SIG-M5 (cell line): ENCODE data around the gene GNAT2.

Experiments
- DNase-seq: peaks from one replicate; lab custom pipeline; 2025; lab: John Stamatoyannopoulos, UW

GNAT2 gene

GRCh38 chr1:109627692-109628399 lies 8.4 kb upstream of the GNAT2 start:
- no peak for DNase-seq

DNA sequence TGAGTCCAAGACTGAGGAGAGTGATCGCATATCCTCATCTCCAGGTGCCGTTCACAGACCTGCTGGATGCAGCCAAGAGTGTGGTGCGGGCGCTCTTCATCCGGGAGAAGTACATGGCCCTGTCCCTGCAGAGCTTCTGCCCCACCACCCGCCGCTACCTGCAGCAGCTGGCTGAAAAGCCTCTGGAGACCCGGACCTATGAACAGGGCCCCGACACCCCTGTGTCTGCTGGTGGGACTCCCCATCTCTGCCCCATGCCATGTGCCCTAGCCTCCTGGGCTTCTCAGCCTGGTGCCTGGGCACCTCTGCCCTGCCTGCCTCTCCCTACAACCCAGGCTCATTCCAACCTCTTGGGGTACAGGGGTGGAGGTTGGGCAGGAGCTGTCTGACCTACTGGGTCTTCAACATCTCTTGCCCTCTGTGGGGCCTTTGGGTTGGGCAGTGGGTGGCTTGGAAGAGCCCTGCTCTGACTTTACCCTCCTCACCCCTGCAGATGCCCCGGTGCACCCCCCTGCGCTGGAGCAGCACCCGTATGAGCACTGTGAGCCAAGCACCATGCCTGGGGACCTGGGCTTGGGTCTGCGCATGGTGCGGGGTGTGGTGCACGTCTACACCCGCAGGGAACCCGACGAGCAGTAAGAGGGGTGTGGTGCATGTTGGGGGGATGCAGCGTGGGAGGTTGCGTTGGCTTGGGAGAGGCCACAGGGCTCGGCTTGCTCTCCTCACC lies 7.4 kb upstream of the GNAT2 start:
- DNase-seq, result no peak

DNA sequence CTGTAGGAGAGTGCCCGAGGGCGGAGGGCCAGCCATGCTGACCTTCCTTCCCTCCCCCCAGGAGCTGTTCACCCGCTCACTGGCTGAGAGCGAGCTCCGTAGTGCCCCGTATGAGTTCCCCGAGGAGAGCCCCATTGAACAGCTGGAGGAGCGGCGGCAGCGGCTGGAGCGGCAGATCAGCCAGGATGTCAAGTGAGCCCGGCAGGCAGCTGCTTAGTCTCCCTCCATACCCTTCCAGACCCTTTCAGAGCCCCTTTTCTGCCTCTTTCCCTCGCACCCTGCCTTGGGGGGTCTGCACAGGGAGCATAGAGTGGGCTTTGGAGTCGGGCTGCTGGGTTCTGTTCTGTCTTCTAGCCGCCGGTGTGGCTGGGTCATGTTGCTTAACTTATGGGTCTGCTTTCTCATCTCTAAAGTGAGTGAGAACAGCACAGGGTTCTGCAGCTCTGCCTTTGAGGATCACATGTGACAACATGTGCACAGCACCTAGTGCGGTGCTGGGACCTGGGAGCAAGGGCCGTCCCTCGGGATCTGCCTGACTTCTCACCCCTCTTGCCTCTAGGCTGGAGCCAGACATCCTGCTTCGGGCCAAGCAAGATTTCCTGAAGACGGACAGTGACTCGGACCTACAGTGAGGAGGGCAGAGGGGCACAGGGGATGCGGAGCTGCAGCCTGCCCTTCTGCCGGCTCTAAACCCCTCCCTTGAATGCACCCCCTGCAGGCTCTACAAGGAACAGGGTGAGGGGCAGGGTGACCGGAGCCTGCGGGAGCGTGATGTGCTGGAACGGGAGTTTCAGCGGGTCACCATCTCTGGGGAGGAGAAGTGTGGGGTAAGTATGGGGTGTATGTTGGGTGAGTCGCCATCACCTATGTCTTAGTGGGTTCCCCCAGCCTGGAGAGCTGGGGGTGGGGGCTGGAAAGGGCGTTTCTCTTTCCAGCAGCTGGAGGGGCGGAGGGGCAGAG lies 6.5 kb upstream of the GNAT2 start:
- DNase-seq, result no peak

GRCh38 chr1:109625176-109625575 lies 5.8 kb upstream of the GNAT2 start:
- DNase-seq, result no peak

- no peak for DNase-seq
Observed at GRCh38 chr1:109624201-109625010, 5.0 kb upstream of the GNAT2 start.

DNA sequence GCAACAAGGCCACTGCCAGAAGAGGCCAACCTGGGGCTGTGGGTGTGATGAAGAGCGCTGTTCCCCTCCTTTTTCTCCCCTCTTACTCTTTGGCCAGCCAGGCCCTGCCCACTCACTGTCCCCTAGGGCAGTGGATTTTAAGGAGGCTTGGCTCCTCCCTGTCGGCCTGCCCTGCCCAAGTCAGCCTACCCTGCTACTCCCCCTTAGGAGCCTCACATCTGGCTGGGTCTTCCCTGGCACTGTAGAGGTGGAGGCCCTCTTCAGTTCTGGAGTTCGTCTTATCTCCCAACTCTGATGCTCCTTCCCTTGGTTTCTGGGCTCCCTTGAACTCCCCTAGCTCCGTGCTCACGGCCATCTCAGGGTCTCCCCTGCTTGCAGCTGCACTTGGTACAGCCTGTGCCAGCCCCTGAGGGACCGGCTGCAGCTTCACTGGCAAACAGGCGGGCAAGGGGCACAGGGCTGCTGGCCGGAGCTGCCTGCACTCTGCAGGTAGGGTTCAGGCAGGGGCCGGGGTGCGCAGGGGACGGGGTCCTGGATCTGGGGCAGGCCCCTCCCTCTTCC lies 4.3 kb upstream of the GNAT2 start:
- DNase-seq, result no peak

GRCh38 chr1:109622895-109623294 lies 3.5 kb upstream of the GNAT2 start:
- DNase-seq, result no peak

DNA sequence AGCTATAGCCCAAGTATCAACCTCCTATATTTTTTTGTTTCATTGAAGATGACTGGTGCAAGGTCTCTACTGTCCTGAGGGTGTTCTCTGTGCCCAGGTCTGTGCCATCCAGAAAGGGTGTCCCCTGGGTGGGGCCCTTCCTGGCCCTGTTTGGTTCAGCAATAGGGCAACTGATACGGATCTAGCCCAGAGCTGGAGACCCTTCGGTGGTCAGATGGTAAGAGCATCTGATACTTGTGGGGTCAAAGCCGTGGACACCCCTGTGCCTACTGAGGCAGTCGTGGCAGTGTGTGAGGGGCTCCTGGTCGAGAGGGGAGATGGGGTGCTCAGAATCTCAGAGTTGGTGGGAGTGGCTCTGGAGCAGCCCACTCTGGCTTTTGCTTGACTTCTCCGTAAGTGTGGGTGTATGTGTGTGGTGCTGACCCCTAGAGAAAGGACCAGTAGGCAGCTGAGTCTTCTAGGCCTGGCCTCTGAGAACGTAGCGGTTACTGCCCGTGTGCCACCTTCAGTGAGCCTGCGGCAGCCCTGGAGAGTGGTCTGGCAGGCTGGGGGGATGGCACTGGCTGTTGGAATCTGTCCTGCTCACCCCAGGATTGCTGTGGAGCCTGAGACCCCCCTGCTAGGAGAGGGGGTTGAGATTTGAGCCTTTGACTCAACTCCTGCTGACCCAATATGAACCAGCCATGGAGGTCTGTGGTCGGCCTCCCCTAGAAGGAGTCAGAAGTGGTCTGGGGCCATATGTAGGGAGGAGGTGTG lies 2.9 kb upstream of the GNAT2 start:
- no peak for DNase-seq

- DNase-seq, result no peak
Observed at GRCh38 chr1:109621379-109622136, 2.1 kb upstream of the GNAT2 start.

- DNase-seq, result peak; percentile 78
Observed at GRCh38 chr1:109620841-109621286, 1.4 kb upstream of the GNAT2 start.

GRCh38 chr1:109620401-109620791 lies 980 bp upstream of the GNAT2 start:
- no peak for DNase-seq

GRCh38 chr1:109618661-109619575 lies 498 bp downstream of the GNAT2 start:
- DNase-seq, result no peak

DNA sequence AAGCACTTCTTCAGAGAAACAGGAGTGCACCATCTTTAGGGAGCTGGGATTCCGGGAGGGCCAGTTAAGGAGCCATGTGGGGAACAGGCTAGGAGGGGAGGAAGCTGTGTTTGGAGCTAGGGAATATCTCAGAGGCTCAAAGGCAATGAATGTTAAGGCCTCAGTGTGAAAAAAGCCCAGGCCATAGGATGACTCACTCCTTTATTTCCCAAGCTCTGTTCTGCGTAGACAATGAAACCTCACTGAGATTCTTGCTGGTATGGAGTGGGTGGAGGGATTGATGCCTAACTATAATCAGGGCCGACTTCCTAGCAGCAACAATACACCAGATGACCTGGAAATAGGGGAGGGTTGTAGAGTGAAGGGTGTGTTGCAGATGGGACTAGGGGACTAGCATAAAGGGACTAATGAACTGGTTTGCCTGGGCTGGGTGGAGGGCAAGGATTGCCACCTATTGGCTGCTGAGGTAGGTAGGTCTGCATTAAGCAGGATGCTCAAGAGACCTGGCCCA lies 2.1 kb downstream of the GNAT2 start:
- peak; percentile 27 for DNase-seq

- DNase-seq, result no peak
Observed at GRCh38 chr1:109616391-109616790, 3.0 kb downstream of the GNAT2 start.

DNA sequence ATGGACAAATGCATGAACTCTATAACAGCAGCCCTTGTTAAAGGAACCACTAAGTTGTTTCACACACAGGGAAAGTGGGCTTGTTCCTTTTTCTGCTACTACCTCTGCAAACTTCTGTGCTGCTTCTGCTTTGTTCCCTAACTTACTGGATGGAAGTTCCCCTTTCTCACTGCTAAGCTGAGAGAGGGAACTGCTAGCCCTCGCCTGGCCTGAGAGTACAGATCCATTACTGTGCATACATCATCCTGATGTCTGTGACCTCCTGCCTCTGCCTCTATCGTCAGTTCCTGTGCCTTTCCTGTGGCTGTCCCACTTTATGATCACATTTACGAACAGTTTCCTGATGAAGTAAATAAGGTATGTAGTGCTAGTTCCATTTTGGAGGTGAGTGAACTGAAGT lies 3.5 kb downstream of the GNAT2 start:
- DNase-seq, result peak; percentile 87

- DNase-seq, result no peak
Observed at GRCh38 chr1:109613361-109614147, 5.9 kb downstream of the GNAT2 start.

- no peak for DNase-seq
Observed at GRCh38 chr1:109611308-109611990, 8.0 kb downstream of the GNAT2 start.
